K562 treated with DMSO at 1 percent for 12 hours (cell line): ENCODE data around the gene TGM2. TPM values are rescaled to one million over a fixed set of nuclear protein-coding genes. Genes with fewer than 3 reads are reported as not detected.

Experiments used
- total RNA-seq: library from RNA; unstranded; fragments of 300-600 nt; gene quantifications from 2 replicates; pipeline ENCODE4 v1.2.3, GENCODE V29; 2022; ENCODE audit not compliant: insufficient read depth

Gene TGM2
- 43.8 and 80.6 TPM in 2 replicates for total RNA-seq

GRCh38 chr20:38165089-38165965 lies at the start of gene TGM2:
TSS of gene TGM2 (minus strand) at chr20:38165270. CDS start at chr20:38165198, 72 bp downstream.

Other genes with a start within 250 kb of the TGM2 start
- 11.5 and 33.2 TPM in 2 replicates for gene TTI1, start 131.8 kb downstream of the TGM2 start, total RNA-seq
- 11.4 and 25.5 TPM in 2 replicates for gene RPRD1B, start 131.5 kb downstream of the TGM2 start, total RNA-seq
- gene KIAA1755, start 95.5 kb upstream of the TGM2 start, total RNA-seq: not detected in 2 replicates
- not detected in 2 replicates for gene BPI, start 138.9 kb upstream of the TGM2 start, total RNA-seq
- gene LBP, start 181.2 kb upstream of the TGM2 start, total RNA-seq: not detected in 2 replicates